ENCODE measurements around the gene LY6G5B.

LY6G5B gene

GRCh38 chr6:31641370-31641769 is 28.4 kb upstream of the LY6G5B start:
- DNase-seq, result no peak

GRCh38 chr6:31642798-31643570 is 26.8 kb upstream of the LY6G5B start:
- no peak for DNase-seq

- DNase-seq, result no peak
Measured at GRCh38 chr6:31643818-31644454, 25.8 kb upstream of the LY6G5B start.

GRCh38 chr6:31645325-31645724 is 24.5 kb upstream of the LY6G5B start:
- DNase-seq, result no peak

- DNase-seq, result peak; percentile 86 to 94 (median 90)
Measured at GRCh38 chr6:31651602-31652191, 18.1 kb upstream of the LY6G5B start.

- peak in 3 of 4 experiments; percentile 93 to 95 (median 95) for DNase-seq
Measured at GRCh38 chr6:31652925-31653724, 16.7 kb upstream of the LY6G5B start.

- no peak for DNase-seq
Measured at GRCh38 chr6:31654574-31655348, 15.0 kb upstream of the LY6G5B start.

- no peak for DNase-seq
Measured at GRCh38 chr6:31655349-31656237, 14.2 kb upstream of the LY6G5B start, which contains the start of gene APOM. APOM (plus strand) TSS chr6:31655894; CDS start chr6:31655967, 73 bp downstream.

GRCh38 chr6:31657406-31658157 is 12.2 kb upstream of the LY6G5B start:
- no peak for DNase-seq

- no peak for DNase-seq
Measured at GRCh38 chr6:31658158-31658688, 11.6 kb upstream of the LY6G5B start.

- no peak for DNase-seq
Measured at GRCh38 chr6:31658983-31659648, 10.7 kb upstream of the LY6G5B start.

- peak; percentile 12 to 55 (median 48) for DNase-seq
Measured at GRCh38 chr6:31659649-31660380, 10.0 kb upstream of the LY6G5B start.

- peak; percentile 83 to 94 (median 90) for DNase-seq
Measured at GRCh38 chr6:31660381-31661261, 9.2 kb upstream of the LY6G5B start, which contains the start of gene C6orf47. C6orf47 (minus strand) TSS chr6:31660778; CDS start chr6:31659947, 831 bp downstream.

- DNase-seq, result no peak
Measured at GRCh38 chr6:31661262-31662123, 8.3 kb upstream of the LY6G5B start.

GRCh38 chr6:31662124-31662723 is 7.6 kb upstream of the LY6G5B start:
- DNase-seq, result no peak

All from suppressor macrophage (primary cell).